CD4-positive, alpha-beta T cell treated with Interleukin-6 at 100 ng/mL for 8 hours (primary cell): ENCODE data around the gene CACNG1.
"Not testable (repeated sequence)": the region's sequence is repeated elsewhere in the genome, so short reads cannot be mapped to it uniquely, and the experiment has no call there.

Experiments
- DNase-seq: peaks from one replicate; pipeline ENCODE4 v3.0.0-alpha.2; 2020; ENCODE audit warnings: mixed read lengths, low spot score

CACNG1 gene

DNA sequence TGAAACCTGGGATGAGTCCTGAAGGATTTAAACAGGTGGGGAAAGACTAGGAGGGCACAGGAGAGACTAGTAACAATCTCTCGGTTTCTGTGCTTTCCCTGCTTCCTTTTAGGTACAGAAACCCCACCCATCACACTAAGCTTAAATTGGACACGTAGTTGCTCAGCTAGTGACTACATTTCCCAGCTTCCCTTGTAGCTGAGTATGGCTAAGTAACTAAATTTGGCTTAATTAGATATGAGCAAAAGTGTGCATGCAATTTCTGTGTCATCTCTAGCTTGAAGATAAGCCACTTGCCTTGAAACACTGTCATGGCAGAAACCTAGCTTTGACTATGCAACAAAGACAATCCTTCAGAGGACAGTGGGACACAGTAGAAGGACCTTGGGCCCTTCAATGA lies 36.5 kb downstream of the CACNG1 start:
- no peak for DNase-seq

DNA sequence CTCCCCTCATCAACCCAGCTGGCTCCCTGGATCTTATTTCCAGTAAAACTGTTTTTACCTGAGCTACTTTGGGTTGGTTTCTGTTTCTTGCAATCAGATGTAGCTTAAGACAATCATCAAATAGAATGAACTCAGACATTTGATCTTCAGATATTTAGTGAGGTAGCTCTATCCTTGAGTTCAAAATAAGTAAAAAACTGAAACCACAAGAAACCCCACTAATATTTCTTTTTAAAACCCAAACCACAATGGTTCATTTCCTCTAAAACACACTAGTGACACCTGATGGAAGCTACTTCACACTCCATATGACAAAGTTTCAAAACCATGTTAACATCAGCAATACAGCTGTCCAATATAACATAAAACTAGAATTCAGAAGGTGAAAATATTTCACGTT lies 37.8 kb downstream of the CACNG1 start:
- DNase-seq: peak; percentile 29

DNA sequence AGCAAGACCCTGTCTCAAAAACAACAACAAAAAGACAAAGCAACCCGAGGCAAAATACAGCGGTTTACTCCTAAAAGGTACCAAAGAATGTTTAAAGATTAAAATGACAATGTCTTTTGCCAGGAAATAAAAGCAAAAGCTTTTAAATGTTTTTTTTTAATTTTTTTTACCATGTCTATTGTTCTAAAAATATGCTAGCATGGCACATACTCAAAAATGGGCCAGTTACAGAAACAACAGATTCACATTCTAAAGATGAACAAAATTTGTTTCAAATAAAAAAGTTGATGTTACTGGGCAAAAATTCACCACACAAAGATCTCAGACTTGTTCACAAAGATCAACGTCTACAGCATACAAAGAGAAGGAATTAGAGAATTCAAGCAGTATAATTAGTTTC lies 41.1 kb downstream of the CACNG1 start:
- DNase-seq: no peak

DNA sequence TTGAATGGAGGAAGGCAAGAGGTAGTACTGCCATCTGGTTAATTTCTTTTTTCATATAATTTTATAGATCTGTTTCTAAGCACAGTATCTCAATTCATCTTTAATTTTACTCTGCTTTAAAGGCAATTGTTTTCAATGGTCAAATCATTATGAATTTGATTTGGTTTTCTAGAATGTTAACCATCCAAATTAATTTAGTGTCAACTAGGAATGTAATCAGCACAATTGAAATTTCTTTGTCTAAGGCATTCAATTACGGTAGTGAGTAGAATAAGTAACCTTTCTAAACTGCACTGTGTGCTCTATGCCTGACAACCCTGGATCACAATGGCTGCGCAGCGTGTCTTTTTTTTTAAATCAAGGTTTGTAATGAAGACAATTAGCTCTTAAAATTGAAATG lies 44.3 kb downstream of the CACNG1 start:
- DNase-seq: no peak

DNA sequence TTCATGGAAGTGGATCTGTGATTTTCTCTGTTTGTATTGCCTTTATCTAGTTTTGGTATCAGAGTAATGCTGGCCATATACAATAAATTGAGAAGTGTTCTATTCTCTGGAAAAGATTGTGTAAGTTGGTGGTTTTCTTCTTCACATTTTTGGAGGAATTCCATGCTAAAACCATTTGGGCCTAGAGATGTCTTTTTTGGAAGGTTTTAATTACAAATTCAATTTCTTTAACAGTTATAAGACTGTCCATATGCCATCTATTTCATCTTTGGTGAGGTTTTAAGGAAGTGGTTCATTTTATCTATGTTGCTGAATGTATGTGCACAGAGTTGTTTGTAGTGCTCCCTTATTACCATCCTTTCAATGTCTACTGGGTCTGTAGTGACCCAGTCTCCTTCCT lies 46.0 kb downstream of the CACNG1 start:
- no peak for DNase-seq

DNA sequence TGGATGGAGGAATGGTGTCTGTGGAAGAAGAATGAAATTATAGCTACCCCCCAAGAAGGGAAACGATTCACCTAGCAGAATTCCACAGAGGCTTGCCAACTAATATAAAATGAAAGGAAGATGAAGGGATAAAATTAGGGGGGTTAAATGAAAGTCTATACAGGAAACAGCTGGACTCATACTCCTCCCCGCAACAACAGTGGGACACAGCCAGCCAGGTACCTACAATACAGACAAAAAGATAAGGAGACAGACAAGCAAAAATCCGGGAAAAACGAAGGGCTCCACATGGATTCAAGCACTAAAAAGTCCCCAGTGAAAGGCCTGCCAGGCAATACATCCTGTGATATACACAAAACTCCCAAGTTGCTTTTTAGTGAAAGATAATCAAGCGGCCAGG lies 47.9 kb downstream of the CACNG1 start:
- DNase-seq: no peak

DNA sequence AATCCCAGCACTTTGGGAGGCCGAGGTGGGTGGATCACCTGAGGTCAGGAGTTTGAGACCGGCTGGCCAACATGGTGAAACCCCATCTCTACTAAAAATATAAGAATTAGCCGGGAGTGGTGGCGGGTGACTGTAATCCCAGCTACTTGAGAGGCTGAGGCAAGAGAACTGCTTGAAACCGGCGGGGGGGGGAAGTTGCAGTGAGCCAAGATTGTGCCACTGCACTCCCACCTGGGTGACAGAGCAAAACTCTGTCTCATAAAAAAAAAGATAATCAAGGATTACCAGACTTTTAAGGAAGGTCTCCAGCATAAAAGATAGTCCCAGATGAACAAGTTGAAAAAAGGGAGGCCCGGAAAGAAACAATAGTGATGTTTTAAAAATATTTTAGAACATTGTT lies 48.4 kb downstream of the CACNG1 start:
- DNase-seq: not testable (repeated sequence)

DNA sequence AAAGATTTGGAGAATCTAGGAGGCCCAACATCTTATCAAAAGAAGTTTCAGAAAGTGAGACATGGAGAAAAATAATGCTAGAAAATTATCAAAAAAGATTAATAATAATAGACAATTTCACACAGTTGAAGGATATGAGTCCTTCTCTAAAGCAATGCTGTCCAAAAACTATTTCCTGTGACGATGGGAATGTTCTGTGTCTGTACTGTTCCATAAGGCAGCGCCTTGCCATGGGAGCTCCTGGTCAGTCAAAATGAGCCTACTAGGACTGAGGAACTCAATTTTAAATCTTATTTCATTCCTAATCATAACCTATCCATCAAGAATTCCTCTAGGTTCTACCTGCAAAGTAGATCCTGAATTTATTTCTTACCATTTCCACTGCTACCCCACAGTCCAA lies 49.0 kb downstream of the CACNG1 start:
- DNase-seq: no peak

DNA sequence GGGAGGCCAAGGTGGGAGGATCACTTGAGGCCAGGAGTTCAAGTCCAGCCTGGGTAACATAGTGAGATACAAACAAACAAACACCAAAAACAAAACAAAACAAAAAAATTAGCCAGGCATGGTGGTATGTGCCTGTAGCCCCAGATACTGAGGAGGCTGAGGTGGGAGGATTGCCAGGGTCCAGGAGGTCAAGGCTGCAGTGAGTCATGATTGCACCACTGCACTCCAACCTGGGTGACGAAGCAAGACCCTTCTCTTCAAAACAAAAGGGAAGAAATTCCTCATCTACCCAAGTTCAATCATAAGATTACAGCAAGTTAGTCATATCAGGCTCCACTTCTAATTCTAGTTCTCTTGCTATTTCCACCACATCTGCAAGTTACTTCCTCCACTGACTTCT lies 50.9 kb downstream of the CACNG1 start:
- DNase-seq: not testable (repeated sequence)

DNA sequence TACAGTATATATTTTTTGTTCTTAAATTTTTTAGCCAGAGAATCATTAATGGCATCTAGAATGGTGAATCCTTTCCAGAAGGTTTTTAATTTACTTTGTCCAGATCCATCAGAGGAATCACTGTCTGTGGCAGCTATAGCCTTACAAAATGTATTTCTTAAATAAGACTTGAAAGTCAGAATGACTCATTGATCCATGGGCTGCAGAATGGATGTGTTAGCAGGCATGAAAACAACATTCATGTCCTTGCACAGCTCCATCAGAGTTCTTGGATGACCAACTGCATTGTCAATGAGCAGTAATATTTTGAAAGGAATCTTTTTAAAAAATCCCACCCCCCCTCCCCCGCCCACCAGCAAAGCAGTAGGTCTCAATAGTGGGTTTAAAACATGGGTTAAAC lies 51.4 kb downstream of the CACNG1 start:
- no peak for DNase-seq

DNA sequence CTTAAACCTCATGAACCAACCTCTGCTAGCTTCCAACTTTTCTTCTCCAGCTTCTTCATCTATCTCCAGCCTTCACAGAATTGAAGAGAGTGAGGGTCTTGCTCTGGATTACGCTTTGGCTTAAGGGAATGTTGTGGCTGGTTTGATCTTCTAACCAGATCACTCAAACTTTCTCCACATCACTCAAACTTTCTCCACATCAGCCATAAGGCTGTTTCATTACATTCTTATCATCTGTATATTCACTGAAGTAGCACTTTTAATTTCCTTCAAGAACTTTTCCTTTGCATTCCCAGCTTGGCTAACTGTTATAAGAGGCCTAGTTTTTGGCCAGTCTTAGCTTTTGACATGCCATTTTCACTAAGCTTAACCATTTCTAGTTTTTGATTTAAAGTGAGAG lies 52.3 kb downstream of the CACNG1 start:
- no peak for DNase-seq

DNA sequence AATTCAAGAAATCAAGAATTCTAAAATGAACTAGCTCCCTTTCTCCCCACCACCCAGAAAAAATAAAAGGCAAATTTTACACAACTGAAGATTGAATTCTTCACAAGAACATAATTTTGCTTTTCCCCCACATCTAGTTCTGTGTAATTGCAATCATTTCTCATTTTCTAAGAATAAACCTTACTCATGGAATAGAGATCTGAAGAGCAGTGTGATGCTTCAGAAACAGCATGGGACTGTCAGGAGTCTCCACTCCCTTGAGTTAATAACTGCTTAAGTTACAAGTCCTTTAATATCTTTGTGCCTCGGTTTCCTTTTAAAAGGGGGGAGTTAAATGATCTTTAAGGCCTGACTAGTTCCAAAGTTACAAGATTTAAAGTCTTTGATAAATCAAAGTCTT lies 53.7 kb downstream of the CACNG1 start:
- no peak for DNase-seq

DNA sequence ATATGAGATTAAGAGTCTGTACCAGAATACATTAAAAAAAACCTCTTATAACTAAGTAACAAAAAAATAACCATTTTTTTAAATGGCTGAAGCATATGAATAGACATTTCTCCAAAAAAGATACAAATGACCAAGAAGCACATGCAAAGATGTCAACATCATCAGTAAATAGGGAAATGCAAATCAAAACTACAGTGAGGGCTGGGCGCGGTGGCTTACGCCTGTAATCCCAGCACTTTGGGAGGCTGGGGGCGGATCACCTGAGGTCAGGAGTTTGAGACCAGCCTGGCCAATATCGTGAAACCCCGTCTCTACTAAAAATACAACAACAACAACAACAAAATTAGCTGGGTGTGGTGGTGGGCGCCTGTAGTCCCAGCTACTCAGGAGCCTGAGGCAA lies 60.3 kb downstream of the CACNG1 start:
- not testable (repeated sequence) for DNase-seq

DNA sequence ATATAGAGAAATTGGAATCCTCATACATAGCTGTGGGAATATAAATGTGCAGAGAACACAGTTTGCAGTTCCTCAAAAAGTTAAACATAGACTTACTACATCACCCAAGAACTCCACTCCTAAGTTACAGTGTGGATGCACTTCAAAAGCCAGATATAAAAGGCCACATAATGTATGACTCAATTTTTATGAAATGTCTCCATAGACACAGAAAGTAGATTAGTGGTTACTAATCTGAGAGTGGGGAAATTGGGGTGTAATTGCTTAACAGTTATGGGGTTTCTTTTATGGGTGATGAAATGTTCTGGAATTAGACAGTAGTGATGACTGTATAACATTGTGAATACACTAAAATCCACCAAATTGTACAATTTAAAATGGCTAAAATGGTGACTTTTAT lies 60.9 kb downstream of the CACNG1 start:
- DNase-seq: no peak
